ENCODE measurements around the gene SOCS6.
"Not testable (repeated sequence)": the region's sequence is repeated elsewhere in the genome, so short reads cannot be mapped to it uniquely, and the experiment has no call there.

The SOCS6 gene, protein sequence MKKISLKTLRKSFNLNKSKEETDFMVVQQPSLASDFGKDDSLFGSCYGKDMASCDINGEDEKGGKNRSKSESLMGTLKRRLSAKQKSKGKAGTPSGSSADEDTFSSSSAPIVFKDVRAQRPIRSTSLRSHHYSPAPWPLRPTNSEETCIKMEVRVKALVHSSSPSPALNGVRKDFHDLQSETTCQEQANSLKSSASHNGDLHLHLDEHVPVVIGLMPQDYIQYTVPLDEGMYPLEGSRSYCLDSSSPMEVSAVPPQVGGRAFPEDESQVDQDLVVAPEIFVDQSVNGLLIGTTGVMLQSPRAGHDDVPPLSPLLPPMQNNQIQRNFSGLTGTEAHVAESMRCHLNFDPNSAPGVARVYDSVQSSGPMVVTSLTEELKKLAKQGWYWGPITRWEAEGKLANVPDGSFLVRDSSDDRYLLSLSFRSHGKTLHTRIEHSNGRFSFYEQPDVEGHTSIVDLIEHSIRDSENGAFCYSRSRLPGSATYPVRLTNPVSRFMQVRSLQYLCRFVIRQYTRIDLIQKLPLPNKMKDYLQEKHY

DNA sequence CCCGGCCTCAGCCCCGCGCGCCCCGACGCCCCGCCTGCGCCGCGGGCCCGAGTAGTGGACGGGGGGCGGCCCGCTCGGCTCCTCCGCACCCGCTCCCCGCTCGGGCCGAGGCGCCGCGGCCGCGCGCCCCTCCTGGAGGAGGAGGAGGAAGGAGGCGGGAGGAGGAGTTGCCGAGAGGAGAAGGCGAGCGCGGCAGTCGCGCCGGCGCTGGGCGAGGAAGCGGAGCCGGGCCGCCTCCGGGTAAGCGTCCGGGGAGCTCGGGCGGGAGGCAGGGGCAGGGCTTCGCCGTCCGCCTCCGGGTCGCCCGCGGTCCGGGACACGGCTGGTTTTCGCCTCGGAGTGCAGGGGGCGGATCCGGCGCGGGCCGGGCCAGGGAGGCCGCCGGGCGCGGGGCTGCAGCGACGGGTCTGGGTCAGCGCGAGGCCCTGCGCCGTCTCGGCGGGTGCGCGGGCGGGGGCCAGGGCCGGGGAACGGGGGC, at the start of gene SOCS6:
Gene SOCS6 (plus strand): TSS at position 195 of the 478 bp plus-strand sequence. CDS start 35,624 bp downstream, outside the sequence.
- DNase-seq (ENCODE audit: low read depth in 2 of 2), result no peak

DNA sequence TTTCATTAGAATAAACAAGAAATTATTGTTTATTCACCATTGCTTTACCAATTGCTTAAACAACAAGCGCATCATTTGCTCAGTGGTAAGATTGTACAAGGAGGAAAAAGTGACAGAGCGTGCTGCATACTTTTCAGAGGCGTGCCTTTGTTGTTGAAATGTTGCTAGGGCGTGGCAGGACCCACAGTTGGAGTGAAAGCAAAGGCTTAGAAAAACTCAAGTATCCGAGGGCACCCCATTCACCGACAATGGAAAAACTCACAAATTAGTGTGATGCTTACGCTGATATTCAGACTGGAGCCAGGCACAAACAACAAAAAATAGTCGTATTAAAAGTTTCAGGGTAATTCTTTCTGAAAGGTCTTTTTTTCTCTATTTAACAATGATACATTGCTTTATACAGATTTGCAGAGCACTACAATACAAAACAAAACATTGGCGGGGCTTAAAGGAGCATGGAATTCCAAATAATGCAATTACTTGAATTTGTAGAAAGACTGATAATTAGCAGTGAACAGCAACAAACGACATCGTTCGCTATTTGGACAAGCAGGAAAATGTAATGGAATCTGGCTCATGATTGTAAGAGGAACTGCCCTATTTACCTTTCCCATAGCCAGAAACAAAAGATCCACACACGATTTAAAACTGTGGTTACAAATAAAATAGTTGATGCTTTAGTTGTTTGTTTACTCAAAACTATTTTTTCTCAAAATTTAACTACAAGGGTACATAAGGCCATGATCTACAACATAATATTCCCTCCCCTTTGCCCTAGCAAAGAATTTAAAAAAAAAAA, 45.5 kb upstream of the SOCS6 start:
- DNase-seq (ENCODE audit: low read depth in 2 of 2), result no peak

DNA sequence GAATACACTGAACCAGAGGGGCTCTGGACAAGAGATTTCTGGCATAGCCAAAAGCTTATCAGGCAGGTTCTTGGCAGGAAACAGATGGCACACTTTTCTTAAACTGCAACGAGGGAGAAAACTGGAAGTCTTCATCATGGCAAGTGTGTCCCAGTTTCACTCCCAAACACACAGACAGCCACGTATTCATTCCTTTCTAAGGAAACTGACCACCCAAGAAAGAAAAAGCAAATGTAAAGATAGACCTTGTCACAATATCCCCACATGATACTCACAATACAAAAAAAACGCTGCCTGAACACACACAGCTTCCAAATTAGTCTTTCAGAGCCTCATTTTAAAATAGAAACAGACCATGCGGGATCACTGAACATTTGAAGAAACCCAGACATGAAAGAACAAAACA, 42.8 kb upstream of the SOCS6 start:
- DNase-seq (ENCODE audit: low read depth in 2 of 2), result no peak

DNA sequence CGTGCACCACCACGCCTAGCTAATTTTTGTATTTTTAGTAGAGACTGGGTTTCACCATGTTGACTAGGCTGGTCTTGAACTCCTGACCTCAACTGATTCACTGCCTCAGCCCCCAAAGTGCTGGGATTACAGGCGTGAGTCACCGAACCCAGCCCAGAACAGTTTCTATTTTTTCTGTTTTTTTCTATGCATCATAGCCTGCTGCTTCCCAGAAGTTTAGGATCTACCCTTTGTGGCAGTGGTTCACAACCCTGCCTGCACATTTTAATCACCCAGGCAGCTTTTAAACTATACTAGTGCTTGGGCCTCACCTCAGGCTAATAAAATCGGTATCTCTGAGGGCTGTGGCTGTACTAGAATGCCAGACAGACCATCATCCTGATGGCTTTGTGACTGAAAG, 39.7 kb upstream of the SOCS6 start:
- no peak for DNase-seq (ENCODE audit: low read depth in 2 of 2)

DNA sequence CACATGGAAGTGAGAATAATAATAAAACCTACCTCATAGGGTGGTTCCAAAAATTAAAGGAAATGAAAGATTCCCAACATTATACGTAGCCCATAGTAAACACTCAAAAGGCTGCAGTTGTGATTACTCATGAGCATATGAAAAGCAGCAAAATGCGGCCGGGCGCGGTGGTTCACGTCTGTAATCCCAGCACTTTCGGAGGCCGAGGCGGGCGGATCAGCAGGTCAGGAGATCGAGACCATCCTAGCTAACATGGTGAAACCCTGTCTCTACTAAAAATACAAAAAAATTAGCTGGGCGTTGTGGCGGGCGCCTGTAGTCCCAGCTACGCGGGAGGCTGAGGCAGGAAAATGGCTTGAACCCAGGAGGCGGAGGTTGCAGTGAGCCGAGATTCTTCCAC, 39.0 kb upstream of the SOCS6 start:
- not testable (repeated sequence) for DNase-seq (ENCODE audit: low read depth in 2 of 2)

DNA sequence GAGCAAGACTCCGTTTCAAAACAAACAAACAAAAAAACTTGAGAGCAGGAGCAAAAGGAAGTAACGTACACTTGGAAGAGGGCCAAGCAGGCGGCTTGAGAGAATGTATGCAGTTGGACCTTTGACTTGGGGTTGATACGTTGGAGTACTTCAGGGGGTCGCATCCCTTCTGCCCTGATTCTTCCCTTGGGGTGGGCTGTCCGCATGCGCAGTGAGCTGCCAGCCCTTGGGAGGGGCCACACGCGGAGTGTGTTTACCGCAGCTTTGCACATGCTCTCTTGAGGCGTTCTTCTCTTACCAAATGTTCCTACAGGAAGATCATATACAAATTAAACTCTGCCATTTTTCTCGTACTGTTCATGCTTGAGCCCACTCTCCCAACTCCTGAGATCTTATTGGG, 38.1 kb upstream of the SOCS6 start:
- DNase-seq (ENCODE audit: low read depth in 2 of 2), result no peak

DNA sequence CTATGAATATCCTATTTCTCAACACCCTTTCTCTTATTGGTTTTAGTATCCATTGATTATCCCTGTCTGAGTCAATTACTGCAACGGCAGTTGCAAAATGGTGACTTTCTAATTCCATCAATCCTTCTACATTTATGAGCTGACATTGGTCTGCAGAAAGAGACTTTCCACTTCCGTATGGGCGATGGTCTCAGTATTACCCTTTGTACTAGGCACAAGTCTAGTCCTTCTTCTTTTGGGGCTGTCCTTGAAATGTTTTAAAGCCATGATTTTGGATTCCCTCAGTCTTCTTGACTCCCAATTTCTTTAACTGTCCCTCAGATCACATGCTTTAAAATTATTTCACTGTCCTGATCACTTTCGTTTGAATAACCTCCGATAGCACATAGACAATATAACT, 32.7 kb upstream of the SOCS6 start:
- no peak for DNase-seq (ENCODE audit: low read depth in 2 of 2)

DNA sequence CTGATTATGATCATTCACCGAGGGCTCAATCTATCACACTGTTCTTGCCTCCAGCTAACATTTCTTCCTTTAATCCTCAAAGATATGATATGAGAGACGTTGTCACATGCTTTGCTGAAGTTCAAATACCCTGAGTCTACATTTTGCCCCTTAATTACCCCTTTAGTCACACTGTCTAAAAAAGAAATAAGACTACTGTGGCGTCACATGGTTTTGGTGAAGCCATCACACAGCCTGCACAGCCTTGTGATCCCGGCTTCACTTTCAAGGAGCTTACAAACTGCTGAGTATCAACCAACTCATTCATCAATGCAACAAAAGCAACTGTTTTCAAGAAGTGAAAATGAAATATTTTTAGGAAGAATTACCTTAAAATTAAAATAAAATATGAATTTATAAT, 31.9 kb upstream of the SOCS6 start:
- no peak for DNase-seq (ENCODE audit: low read depth in 2 of 2)

DNA sequence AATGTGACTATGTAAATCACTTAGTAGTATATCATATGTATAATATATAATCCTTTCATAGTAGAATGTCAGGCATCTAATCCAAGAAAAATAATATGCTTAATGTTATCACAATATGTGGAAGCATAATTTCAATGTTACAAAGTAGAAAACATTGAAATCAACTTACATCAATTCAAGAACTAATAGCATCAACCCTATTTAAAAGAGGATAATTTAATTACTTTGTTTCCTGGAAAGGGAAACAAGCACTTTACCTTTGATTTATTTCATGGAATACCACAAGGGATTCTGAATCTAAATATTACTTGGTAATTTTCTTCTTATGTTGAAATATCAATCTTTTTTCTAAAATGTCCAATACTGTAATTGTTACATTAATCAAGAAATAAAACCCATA, 30.6 kb upstream of the SOCS6 start:
- DNase-seq (ENCODE audit: low read depth in 2 of 2), result no peak

DNA sequence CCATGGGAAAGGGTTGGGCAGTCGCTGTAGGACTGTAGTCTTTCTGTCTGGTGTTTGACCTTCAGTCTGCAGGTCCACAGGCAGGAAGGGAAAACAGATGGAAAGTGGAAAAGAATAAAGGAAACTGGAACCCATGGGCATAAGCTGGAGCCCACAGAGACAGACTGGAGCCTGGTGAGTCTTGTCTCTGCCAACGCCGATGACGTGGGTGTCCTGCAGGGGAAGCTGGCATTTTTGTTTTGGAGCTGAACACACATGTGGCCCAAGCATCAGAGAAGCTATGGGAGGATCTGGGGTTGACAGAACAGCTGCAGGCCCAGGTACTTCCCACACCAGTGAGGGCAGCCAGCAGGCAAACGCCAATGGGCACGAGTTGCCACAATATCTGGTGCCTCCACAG, 28.2 kb upstream of the SOCS6 start:
- no peak for DNase-seq (ENCODE audit: low read depth in 2 of 2)

DNA sequence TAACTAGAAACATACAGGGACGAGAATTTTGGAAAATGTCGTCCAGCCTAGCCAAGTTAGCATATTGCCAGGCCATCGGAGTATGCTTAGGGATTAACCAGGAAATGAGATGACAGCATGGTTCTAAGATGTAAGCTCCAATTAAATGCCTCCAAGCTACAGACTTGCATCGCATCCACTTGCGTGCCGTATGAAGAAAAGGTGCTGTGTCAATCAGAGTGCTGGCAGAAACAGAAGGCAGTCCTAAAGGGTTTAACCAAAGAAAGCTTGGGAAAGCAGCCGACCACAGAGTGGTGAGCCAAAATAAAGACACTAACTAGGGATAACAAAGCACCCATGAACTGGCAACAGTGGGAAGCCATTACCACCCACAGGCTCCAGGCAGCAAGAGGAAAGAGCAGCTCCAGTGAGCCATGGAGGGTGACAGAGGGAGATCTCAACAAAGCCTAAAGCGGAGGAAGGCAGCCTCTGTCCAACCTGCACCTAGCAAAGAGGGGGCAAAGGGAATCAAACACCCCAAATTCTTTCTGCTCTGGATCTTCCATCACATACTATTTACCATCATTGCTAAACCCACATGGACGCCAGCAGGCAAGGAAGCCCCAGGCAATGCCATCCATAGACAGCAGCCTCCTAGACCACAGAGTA, 27.6 kb upstream of the SOCS6 start:
- DNase-seq (ENCODE audit: low read depth in 2 of 2), result no peak

DNA sequence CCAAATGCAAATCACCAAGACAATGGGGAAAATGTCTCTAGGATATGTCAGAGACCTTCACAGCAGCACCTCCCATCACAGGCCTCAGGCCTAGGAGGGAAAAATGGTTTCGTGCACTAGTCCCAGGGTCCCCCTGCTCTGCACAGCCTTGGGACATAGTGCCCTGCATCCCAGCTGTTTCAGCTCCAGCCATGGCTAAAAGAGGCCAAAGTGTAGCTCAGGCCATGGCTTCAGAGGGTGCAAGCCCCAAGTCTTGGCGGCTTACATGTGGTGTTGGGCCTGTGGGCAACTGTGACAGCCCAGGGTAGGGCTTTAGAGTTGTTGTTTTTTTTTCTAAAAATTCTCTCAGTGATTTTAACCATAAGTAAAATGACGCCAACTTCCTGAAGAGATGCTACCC, 25.5 kb upstream of the SOCS6 start:
- DNase-seq (ENCODE audit: low read depth in 2 of 2), result no peak

DNA sequence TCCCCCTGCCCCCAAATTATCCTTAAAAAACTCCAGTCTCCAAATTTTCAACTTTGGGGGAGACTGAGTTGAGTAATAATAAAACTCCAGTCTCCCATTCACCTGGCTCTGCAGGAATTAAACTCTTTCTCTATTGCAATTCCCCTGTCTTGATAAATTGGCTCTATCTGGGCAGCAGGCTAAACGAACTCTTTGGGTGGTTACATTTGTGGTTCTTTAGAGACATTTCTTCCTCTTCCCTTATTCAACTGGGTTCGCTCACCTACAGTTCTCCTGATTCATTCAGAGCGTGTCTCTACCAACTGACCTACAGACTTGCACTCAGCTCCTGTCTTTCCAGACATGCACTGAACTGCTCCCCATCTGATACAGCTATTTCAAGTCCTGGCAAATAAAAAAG, 17.1 kb upstream of the SOCS6 start:
- DNase-seq (ENCODE audit: low read depth in 2 of 2), result no peak

DNA sequence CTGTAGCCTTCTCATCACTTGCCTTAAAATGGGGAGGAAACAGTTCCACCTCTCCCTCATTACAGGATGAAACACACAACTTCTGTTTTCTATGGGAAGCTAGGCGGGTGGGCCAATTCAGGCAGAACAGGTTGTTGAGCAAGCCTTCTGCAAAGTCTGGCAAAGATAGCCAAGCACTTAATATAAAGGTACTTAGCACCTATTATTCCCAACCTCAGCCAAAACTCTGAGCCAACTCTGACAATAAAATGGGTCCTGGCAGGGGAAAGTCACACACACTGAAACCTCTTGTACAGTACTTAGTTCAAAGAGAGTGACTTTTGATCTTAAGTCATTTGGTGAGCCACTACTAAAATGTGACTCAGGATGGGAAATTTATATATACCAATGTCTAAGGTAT, 15.8 kb upstream of the SOCS6 start:
- DNase-seq (ENCODE audit: low read depth in 2 of 2), result no peak

DNA sequence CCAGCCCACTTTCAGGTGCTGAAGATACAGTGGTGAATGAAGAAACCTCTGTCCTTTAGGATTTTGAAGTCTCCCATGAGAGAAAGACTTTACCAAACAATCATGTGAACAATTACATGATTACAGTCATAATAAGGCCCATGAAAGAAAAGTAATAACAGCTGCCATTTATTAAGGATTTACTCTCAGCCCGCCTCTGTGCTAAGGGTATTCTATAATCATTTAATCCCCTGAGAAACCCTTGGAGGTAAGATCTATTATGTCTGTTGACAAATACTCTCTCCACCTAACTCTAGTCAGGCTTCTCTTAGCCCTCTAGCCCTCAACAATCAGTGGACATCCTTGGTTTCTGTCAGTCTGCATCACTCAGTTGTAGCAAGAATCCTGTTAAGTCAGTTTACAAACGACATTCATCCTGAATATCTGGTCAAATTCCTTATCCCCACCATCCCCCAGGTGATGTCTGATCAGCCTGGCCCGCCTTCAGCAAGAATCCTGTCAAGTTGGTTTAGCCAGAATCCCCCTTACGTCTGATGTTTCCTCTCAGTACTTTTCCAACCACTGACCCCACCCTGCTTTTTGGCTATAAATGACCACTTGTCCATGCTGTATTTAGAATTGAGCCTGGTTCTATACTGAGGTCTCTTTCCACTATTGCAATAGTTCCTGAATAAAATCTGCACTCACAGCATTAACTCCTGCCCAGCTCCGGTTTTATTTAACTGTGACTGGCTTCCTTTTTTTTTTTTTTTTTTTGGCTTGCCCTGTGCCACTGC, 12.2 kb upstream of the SOCS6 start:
- no peak for DNase-seq (ENCODE audit: low read depth in 2 of 2)

DNA sequence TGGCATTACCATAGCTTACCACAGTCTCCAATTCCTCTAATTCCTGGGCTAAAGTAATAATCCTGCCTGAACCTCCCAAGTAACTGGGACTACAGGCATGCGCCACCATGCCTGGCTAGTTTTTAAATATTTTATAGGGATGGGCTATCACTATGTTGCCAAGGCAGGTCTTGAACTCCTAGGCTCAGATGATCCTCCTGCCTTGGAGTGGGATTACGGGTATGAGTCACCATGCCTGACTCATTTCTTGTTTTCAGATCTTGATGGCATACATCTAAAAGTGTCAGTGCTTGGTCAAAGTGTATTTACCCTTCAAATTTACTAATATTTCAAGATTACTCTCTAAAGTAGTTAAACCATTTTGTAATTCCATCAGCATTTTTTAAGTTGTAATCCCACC, 9.4 kb upstream of the SOCS6 start:
- DNase-seq (ENCODE audit: low read depth in 2 of 2), result no peak

DNA sequence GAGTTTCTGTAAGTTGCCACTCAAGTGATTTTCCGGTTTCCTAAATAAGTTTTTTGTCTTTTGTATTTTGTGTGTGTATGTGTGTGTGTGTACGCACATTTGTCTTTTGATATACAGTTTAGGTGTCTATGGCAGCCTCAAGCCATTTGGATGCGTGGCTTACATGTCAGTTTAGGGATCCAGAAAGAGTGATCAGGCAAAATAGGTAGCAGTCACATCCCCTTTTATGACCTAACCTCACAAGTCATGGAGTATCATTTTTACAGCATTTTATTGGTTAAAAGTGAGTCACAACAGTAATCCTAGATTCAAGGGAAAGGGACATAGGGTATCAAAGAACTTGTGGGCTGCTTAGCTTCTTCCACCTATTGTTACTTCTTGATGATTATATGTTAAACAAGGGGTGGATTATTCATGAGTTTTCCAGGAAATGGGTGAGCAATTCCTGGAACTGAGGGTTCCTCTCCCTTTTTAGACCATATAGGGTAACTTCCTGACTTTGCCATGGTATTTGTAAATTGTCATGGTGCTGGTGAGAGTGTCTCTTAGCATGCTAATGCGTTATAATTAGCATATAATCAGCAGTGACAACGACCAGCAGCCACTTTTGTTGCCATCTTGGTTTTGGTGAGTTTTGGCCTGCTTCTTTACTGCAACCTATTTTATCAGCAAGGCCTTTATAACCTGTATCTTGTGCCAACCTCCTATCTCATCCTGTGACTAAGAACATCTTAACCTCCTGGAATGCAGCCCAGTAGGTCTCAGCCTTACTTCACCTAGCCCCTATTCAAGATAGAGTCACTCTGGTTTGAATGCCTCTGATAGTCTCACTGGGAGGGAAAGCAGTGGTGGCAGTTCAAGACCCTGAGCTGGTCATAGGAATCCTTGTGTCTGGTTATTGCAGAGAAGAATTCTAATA, 8.6 kb upstream of the SOCS6 start:
- DNase-seq (ENCODE audit: low read depth in 2 of 2), result no peak

DNA sequence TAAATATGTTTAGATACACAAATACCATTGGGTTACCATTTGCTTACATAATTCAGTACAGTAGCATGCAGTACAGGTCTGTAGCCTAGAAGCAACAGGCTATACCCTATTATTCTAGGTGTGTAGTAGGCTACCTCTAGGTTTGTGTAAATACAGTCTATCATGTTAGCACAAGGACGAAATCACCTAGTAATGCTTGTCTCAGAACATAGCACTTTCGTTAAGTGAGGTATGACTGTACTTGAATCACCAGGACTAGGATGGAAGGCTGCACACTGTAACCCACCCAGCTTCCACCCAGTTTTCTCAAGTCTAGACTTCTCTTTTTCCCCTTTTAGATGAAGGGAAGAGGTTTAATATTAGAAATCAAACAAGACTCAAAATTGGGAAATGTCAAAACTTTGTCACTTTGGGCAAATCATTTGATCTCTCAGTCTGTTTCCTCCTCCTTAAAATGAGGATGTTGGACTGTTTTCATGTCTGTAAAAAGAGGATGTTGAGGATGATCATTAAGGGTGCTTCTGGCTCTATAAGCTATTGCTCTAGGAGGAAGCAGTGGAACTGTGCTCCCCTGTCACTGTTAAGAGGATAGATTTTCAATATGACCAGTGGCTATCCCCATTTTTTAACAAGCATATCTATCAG, 3.7 kb upstream of the SOCS6 start:
- DNase-seq (ENCODE audit: low read depth in 2 of 2), result no peak

DNA sequence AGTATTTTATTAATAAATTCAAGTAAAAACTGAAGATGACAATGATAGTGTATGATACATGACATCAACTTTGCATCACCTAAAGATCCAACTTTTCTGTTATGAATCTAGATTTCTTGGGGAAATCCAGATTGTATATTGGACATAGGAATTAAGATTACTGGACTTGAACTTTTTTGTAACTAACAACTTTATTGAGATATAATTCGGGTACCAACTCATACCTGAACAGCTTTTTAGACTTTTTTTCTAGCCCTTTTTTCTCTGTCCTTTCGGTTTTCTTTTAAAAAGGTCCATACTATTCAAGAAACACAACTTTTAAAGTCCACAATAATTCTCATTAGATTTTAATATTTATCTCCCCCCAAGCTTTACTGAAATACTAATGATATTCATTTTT, 1.1 kb upstream of the SOCS6 start:
- no peak for DNase-seq (ENCODE audit: low read depth in 2 of 2)
